H1 (cell line): ENCODE results near the gene EHD4. TPM values are rescaled to one million over a fixed set of nuclear protein-coding genes. Genes with fewer than 3 reads are reported as not detected.

ENCODE experiments used
- CREB1 ChIP-seq: IDR thresholded peaks from 2 replicates; pipeline ENCODE4 v1.6.1; 2012; ENCODE audit warnings: inconsistent platforms
- polyA plus RNA-seq, 7 experiments: library from polyadenylated mRNA; depleted of rRNA in 3 of 7; stranded (reverse) in 5 of 7; unstranded in 2 of 7; fragments of >200 nt in 5 of 7; fragments of 200-250 nt in 2 of 7; gene quantifications; 1 replicate in 5 of 7; 2 replicates in 1 of 7; 4 replicates in 1 of 7; pipeline versions ENCODE4 v1.2.1 to v1.2.3, GENCODE V29; 2011 to 2013; ENCODE audit warnings: missing spikeins in 2 of 7, mixed read lengths in 2 of 7
- total RNA-seq: library from RNA; stranded (reverse); fragmentation: NEBNext Ultra II Directional; extraction: Animal tissue kit (Norgen Biotek cat#: 25700); gene quantifications from 2 replicates; pipeline ENCODE4 v1.2.1, GENCODE V29; 2021
- TF ChIP-seq, protein P1 (sequence below): IDR thresholded peaks from 2 replicates; pipeline ENCODE4 v1.6.1; 2012; ENCODE audit warnings: inconsistent platforms

Gene EHD4
- total and polyA plus RNA-seq, 2 of the 8 experiments (the other 6 are each of a cell fraction or from before 2014, with no cell fraction given) = 17.5 to 24.5 TPM

DNA sequence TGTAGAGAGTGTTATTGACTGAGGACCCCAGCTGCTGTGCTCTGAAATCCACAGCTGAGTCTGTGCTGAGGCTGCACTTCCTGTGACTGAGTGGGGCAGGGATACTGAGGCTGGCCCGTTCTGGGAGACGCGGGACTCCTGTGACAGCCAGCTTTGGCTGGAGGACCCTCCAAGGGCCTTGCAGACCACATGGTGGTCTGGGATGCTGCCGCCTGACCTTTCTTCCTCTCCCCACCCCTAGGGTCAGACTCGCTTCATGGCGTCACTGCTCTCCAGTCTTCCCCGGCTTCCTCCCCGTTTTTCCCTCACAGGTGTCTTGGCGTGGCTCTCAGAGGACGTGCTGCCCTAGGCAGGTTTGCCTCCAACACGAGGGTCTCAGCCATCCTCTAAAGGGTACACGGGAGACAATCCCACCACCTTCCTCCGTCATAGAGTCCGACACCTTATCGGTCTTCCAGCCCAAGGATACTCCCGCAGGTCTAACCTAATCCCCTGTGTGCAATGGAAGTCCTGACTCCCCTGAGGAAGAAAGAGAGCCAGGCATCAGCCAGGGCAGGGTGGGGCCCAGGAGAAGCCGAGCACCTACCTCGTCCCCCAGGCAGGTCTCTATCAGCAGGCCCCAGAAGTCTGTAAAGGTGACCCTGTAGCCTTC, 19.9 kb upstream of the EHD4 start (continued):
- TF ChIP-seq, protein P1, sequence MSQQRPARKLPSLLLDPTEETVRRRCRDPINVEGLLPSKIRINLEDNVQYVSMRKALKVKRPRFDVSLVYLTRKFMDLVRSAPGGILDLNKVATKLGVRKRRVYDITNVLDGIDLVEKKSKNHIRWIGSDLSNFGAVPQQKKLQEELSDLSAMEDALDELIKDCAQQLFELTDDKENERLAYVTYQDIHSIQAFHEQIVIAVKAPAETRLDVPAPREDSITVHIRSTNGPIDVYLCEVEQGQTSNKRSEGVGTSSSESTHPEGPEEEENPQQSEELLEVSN = no peak
- no peak for TF ChIP-seq CREB1
